HL-60 (cell line): ENCODE data around the gene METRNL.

Experiments used
- DNase-seq, 2 experiments: peaks; one replicate each; pipeline ENCODE4 v3.0.0-alpha.2; 2010 to 2020; ENCODE audit warnings: low read depth in 1 of 2, low spot score in 1 of 2
- H3K27ac ChIP-seq: fragments of 250-450 bp; sonication (Bioruptor Pico); replicated peaks from 2 replicates; pipeline ENCODE4 v1.5.1; 2020; ENCODE audit warnings: mild to moderate bottlenecking, moderate library complexity
- H3K27me3 ChIP-seq: fragments of 250-450 bp; sonication (Bioruptor Pico); 2 replicates; pipeline ENCODE4 v1.5.1; 2021; ENCODE audit warnings: mild to moderate bottlenecking, moderate library complexity; ENCODE audit not compliant: insufficient read depth, poor library complexity, severe bottlenecking
- H3K4me3 ChIP-seq: replicated peaks from 2 replicates; pipeline ENCODE4 v1.5.1; 2011; ENCODE audit warnings: mild to moderate bottlenecking, control low read depth, low read length; ENCODE audit not compliant: insufficient read depth
- GABPA ChIP-seq: IDR thresholded peaks from 2 replicates; pipeline ENCODE4 v1.6.1; 2012; ENCODE audit warnings: low read depth
- POLR2AphosphoS5 ChIP-seq: IDR thresholded peaks from 2 replicates; pipeline ENCODE4 v1.6.1; 2012; ENCODE audit warnings: low read depth
- SPI1 ChIP-seq: IDR thresholded peaks from 2 replicates; pipeline ENCODE4 v1.6.1; 2012; ENCODE audit warnings: low read depth, mild to moderate bottlenecking, borderline replicate concordance
- TF ChIP-seq, protein P1 (sequence below): IDR thresholded peaks from one replicate; pipeline ENCODE4 v1.5.1; 2011; ENCODE audit warnings: low read length, control low read depth, inconsistent platforms; ENCODE audit not compliant: insufficient read depth
- TF ChIP-seq, protein P2 (sequence below): IDR thresholded peaks from 2 replicates; pipeline ENCODE4 v1.6.1; 2012; ENCODE audit warnings: low read depth; ENCODE audit not compliant: insufficient replicate concordance

METRNL gene

DNA sequence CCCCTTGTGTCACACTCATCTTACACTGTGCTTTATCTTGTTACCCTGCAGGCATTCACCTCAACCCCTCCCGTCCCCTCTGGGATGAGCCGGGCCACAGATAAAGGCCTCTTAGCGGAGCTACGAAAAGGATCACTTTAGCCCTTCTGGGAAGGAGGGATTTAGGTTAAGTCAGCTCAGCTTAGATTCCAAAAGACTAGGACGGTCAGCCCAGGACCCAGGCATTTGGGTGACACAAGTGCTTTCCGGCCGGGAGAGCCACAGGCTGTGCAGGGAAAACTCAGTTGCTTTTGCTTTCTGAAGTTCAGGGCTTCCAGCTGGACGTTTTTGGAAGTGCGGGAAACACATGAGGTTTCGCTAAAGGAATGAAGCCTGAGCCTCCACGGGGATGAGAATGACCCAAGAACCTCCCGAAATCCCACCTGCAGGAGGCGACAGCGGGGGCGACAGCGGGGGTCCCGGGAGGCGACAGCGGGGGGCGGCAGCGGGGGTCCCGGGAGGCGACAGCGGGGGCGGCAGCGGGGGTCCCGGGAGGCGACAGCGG lies 11.6 kb upstream of the METRNL start:
- TF ChIP-seq GABPA: no peak
- TF ChIP-seq, protein P1, sequence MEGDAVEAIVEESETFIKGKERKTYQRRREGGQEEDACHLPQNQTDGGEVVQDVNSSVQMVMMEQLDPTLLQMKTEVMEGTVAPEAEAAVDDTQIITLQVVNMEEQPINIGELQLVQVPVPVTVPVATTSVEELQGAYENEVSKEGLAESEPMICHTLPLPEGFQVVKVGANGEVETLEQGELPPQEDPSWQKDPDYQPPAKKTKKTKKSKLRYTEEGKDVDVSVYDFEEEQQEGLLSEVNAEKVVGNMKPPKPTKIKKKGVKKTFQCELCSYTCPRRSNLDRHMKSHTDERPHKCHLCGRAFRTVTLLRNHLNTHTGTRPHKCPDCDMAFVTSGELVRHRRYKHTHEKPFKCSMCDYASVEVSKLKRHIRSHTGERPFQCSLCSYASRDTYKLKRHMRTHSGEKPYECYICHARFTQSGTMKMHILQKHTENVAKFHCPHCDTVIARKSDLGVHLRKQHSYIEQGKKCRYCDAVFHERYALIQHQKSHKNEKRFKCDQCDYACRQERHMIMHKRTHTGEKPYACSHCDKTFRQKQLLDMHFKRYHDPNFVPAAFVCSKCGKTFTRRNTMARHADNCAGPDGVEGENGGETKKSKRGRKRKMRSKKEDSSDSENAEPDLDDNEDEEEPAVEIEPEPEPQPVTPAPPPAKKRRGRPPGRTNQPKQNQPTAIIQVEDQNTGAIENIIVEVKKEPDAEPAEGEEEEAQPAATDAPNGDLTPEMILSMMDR: no peak
- no peak for TF ChIP-seq POLR2AphosphoS5
- TF ChIP-seq, protein P2, sequence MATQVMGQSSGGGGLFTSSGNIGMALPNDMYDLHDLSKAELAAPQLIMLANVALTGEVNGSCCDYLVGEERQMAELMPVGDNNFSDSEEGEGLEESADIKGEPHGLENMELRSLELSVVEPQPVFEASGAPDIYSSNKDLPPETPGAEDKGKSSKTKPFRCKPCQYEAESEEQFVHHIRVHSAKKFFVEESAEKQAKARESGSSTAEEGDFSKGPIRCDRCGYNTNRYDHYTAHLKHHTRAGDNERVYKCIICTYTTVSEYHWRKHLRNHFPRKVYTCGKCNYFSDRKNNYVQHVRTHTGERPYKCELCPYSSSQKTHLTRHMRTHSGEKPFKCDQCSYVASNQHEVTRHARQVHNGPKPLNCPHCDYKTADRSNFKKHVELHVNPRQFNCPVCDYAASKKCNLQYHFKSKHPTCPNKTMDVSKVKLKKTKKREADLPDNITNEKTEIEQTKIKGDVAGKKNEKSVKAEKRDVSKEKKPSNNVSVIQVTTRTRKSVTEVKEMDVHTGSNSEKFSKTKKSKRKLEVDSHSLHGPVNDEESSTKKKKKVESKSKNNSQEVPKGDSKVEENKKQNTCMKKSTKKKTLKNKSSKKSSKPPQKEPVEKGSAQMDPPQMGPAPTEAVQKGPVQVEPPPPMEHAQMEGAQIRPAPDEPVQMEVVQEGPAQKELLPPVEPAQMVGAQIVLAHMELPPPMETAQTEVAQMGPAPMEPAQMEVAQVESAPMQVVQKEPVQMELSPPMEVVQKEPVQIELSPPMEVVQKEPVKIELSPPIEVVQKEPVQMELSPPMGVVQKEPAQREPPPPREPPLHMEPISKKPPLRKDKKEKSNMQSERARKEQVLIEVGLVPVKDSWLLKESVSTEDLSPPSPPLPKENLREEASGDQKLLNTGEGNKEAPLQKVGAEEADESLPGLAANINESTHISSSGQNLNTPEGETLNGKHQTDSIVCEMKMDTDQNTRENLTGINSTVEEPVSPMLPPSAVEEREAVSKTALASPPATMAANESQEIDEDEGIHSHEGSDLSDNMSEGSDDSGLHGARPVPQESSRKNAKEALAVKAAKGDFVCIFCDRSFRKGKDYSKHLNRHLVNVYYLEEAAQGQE: no peak
- no peak for TF ChIP-seq SPI1
- no peak for DNase-seq
- Histone ChIP-seq H3K4me3 (no peak overlapping the region), H3K27me3 (no peaks in the 10 kb centered on the region), H3K27ac (no peak overlapping the region)

DNA sequence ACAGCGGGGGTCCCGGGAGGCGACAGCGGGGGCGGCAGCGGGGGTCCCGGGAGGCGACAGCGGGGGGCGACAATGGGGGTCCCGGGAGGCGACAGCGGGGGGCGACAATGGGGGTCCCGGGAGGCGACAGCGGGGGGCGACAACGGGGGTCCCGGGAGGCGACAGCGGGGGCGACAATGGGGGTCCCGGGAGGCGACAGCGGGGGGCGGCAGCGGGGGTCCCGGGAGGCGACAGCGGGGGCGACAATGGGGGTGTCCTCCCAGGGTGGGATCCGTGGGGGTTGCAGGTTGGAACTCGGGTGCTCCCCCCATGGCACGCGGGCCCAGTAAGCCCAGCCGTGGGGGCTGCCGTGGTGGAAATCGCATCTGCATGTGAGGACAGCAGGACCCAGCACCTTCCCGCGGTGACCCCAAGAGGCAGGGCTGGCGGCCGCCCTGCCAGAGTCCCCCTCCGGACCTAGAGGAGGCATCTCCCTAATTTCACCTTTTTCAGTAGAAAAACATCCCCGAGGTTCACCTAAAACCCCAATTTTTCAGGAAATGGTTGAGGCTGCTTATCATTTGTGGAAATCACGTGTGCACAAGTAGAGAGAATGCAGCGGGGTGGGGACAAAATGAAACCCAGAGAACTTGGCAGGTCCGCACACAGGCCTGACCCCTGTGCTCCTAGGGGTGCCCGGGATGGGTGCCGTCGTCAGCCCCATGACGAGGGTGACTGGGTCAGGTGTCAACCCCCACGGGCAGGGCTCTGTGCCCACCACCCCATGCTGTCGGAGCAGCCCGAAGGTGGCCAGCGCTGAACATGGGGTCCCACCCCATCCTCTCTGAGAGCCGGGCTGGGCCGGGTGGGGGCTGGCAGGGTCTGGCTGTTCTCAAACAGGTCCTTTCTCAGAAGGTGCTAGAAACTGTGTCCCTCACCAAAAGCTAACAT lies 10.5 kb upstream of the METRNL start:
- DNase-seq: no peak
- H3K27me3 ChIP-seq: no peaks in the 10 kb centered on the region
- no peak overlapping the region for H3K27ac ChIP-seq
- no peak overlapping the region for H3K4me3 ChIP-seq
- no peak for TF ChIP-seq SPI1
- no peak for TF ChIP-seq POLR2AphosphoS5

DNA sequence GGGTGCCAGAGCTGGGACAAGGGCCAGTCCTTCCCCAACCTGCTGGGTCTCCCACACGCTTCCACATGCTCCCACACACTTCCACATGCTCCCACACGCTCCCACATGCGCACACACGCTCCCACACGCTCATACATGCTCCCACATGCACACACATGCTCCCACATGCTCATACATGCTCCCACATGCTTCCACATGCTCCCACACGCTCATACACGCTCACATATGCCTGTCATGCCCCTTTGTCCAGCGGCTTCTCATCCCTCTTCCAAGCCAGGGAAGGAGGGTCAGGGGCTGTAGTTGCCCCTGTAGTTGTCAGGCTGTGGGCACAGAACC lies 9.9 kb upstream of the METRNL start:
- TF ChIP-seq, protein P1: no peak
- TF ChIP-seq SPI1: no peak
- TF ChIP-seq, protein P2: no peak
- no peak for TF ChIP-seq GABPA
- TF ChIP-seq POLR2AphosphoS5: no peak
- no peak overlapping the region for H3K4me3 ChIP-seq

DNA sequence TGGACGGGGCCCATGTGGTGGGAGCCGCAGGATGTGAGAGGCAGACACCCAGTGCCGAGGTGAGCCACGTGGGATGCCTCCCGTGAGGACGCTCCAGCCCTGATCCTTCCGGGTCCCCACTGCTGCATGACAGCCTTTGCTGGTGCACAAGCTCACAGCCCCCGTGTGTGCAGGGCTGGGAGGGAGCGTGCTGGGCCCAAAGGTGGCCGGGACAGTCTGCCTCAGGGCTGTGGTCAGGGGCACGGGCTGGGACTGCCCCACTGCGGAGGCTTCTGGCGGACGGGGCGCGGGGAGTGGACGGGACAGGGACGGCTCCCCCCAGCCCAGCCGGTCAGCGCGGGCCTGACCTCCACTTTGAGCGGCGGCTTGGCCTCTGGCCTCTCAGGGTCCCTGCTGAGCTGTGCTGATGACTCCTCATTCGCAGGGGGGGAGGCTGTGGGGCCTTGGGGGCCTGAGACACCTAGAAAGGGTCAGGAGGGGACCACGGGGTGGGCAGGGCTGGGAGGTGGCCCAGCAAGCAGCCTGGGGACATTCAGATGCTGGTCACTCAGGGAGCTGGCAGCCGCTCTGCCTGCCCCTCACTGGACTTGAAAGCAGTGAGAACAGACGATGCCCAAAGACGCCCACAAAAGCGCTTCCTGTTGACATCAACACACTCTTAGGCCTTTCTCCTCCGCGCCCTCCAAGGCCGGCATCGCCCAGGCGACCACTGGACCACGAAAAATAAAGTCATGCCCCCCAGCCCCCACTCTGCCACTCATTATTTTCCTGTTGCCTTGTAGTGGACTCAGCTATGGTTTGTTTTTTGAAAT lies 9.3 kb upstream of the METRNL start:
- no peak for TF ChIP-seq POLR2AphosphoS5
- TF ChIP-seq, protein P1: no peak
- no peak for TF ChIP-seq SPI1
- no peak for DNase-seq
- no peak overlapping the region for H3K4me3 ChIP-seq
- no peak overlapping the region for H3K27ac ChIP-seq
- no peaks in the 10 kb centered on the region for H3K27me3 ChIP-seq

More for the DNA sequence above, 9.9 kb upstream of the METRNL start:
- DNase-seq: no peak
- Histone ChIP-seq H3K27me3 (no peaks in the 10 kb centered on the region), H3K27ac (no peak overlapping the region)
